GM21576 (cell line): ENCODE measurements around the gene TTC13.

Experiments used
- ATAC-seq: cut with Tn5 transposase; IDR thresholded peaks from one replicate; pipeline ENCODE4 v1.9.1; 2021; ENCODE audit warnings: mild to moderate bottlenecking, moderate library complexity; ENCODE audit not compliant: unreplicated experiment

Gene TTC13

DNA sequence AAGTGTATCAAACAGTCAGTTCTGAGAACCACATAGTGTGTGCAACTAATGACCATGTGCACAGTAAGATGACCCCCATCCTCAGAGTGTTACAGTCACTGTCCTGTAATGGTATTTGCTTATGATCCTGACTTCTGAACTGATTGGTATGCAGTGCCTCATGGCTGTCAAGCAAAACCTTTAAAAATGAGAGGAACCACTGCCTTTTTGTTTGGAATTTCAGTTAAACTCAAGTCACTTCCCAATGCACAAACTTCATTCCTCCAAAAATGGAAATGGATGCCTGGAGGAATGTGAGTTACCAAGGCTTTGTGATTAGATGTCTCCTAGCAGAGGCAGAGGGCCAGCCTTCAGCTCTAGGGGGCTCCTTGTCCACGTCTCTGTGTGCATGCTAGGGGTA lies 120.8 kb downstream of the TTC13 start:
- ATAC-seq: no peak

DNA sequence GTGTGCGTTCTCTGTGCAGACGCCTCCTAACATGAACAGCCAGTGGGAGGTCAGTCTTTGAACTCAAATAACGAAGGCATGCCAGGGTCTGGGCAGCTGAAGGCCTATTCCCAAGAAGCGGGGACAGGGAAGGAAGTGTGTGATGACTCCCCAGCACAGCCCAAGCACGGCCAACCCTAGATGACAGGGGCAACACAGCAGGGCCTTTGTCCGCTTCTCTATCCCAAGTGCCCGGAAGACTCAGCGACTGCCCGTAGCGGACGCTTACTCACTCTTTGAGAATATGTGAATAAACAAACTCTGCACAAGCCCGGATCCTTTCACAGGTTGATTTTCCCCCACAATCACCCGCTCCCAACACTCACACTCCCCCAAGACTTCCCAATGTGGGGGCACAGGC lies 121.6 kb downstream of the TTC13 start:
- ATAC-seq: no peak
